Ovary (tissue), 3 donors: Measurements from ENCODE around the gene SSBP2.

ENCODE experiments used
- CTCF ChIP-seq, 3 donors: fragments of 450-650 bp in 2 of 3; fragments of 200-600 bp in 1 of 3; IDR thresholded peaks; one replicate each; pipeline versions ENCODE4 v1.5.1 to v1.8.0; 2016 to 2022; ENCODE audit warnings: antibody characterized with exemption in 3 of 3, mild to moderate bottlenecking in 1 of 3
- POLR2A ChIP-seq: fragments of 450-650 bp; IDR thresholded peaks from one replicate; pipeline ENCODE4 v1.6.1; 2017; ENCODE audit warnings: antibody characterized with exemption, mild to moderate bottlenecking, moderate library complexity
- donor health status: DM: no; HTN: no; CAD: no.

- no peak for TF ChIP-seq CTCF (IDR thresholded peaks at IDR 0.05)
- no peak for TF ChIP-seq POLR2A
Observed at GRCh38 chr5:81740758-81741157, 10.1 kb downstream of the SSBP2 start.
